Peyer's patch (tissue), 4 donors: Measurements from ENCODE around the gene MLXIP. TPM values are rescaled to one million over a fixed set of nuclear protein-coding genes. Genes with fewer than 3 reads are reported as not detected.
A peak's percentile ranks its signal among the peaks of the same experiment; 100 is the strongest.

Experiments
- DNase-seq, 3 donors: peaks; one replicate each; pipeline ENCODE4 v3.0.0-alpha.2; 2017 to 2019
- H3K27ac ChIP-seq, 4 donors: fragments of 200-600 bp; sonication (generic); one replicate each; pipeline ENCODE4 v1.5.1; 2016 to 2019
- H3K27me3 ChIP-seq, 2 donors: fragments of 200-600 bp; sonication (generic); one replicate each; pipeline ENCODE4 v1.5.1; 2019
- H3K36me3 ChIP-seq, 3 donors: fragments of 200-600 bp; sonication (generic); one replicate each; pipeline ENCODE4 v1.5.1; 2016 to 2019
- H3K4me1 ChIP-seq, 4 donors: fragments of 200-600 bp; sonication (generic); one replicate each; pipeline ENCODE4 v1.5.1; 2016 to 2019
- H3K4me3 ChIP-seq, 4 donors: fragments of 200-600 bp; sonication (generic); 1 replicate in 3 of 4; 2 replicates in 1 of 4; pipeline ENCODE4 v1.5.1; 2016 to 2019; ENCODE audit warnings: mild to moderate bottlenecking in 1 of 4
- H3K9me3 ChIP-seq, 4 donors: fragments of 200-600 bp; sonication (generic); one replicate each; pipeline ENCODE4 v1.5.1; 2016 to 2019; ENCODE audit warnings: mild to moderate bottlenecking in 1 of 4
- CTCF ChIP-seq, 6 experiments: fragments of 450-650 bp in 4 of 6; fragments of 200-600 bp in 2 of 6; sonication (generic) in 1 of 6; IDR thresholded peaks; one replicate each; pipeline ENCODE4 v1.5.1; 2017 to 2019; ENCODE audit warnings: antibody characterized with exemption in 6 of 6, mild to moderate bottlenecking in 3 of 6, moderate library complexity in 1 of 6
- POLR2A ChIP-seq, 2 donors: fragments of 450-650 bp; IDR thresholded peaks; one replicate each; pipeline ENCODE4 v1.5.1; 2017; ENCODE audit warnings: antibody characterized with exemption in 2 of 2, mild to moderate bottlenecking in 2 of 2, moderate library complexity in 2 of 2
- total RNA-seq, 4 donors: library from RNA; depleted of rRNA; stranded (reverse); fragments of >200 nt; gene quantifications; one replicate each; pipeline ENCODE4 v1.1.0, GENCODE V29; 2016

The MLXIP gene
- total RNA-seq, 4 donors from 2014 or later: 41.5 to 157 (median 98.3) TPM

DNA sequence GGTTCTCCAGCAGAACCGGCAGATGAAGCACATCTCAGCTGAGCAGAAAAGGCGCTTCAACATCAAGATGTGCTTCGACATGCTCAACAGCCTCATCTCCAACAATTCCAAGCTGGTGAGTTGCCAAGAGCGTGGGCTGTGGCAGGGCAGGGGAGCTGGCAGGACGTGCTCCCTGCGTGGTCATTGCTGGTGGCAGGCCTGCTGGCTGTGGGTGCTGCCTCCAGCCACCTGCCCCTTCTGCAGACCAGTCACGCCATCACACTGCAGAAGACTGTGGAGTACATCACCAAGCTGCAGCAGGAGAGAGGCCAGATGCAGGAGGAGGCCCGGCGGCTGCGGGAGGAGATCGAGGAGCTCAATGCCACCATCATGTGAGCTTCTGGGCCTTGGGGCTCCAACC lies 59.6 kb downstream of the MLXIP start:
- Histone ChIP-seq H3K36me3 (peaks cover 0 to 88% (median 0%) of the 10 kb centered on the region in 3 donors), H3K27ac (no peak overlapping the region), H3K4me3 (no peak overlapping the region), H3K4me1 (peaks cover 0 to 9% (median 0%) of the 10 kb centered on the region in 4 donors), H3K9me3 (no peaks in the 10 kb centered on the region), H3K27me3 (no peaks in the 10 kb centered on the region)
- DNase-seq: no peak
- TF ChIP-seq POLR2A (IDR thresholded peaks at IDR 0.05) (no peak), CTCF (IDR thresholded peaks at IDR 0.05) (no peak)

DNA sequence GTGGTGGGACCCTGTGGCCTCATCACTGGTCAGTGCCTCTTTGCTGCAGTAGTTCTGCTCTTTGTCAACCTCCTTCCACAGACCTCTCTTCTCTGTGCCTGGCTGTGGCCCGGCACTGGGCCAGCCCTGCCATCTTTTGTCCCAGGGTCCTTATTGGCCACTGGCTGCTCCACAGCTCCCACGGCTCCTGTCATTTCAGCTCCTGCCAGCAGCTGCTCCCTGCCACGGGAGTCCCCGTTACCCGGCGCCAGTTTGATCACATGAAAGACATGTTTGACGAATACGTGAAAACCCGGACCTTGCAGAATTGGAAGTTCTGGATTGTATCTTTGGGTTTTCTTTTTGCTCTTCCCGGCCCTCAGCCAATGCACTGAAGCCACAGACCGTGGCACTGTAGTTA lies 60.1 kb downstream of the MLXIP start:
- H3K27ac ChIP-seq: no peak overlapping the region
- H3K9me3 ChIP-seq: no peaks in the 10 kb centered on the region
- H3K4me1 ChIP-seq: peaks cover 0 to 9% (median 0%) of the 10 kb centered on the region in 4 donors
- H3K4me3 ChIP-seq: no peak overlapping the region
- TF ChIP-seq CTCF (IDR thresholded peaks at IDR 0.05): no peak
- no peak for TF ChIP-seq POLR2A (IDR thresholded peaks at IDR 0.05)
- no peak for DNase-seq
- no peaks in the 10 kb centered on the region for H3K27me3 ChIP-seq
- peaks cover 0 to 88% (median 0%) of the 10 kb centered on the region in 3 donors for H3K36me3 ChIP-seq

- DNase-seq: no peak
- peaks cover 0 to 87% (median 0%) of the 10 kb centered on the region in 3 donors for H3K36me3 ChIP-seq
- no peak overlapping the region for H3K4me3 ChIP-seq
- peaks cover 0 to 9% (median 0%) of the 10 kb centered on the region in 4 donors for H3K4me1 ChIP-seq
- peak overlapping the region in 1 of 4 donors; percentile 12 for H3K27ac ChIP-seq
- TF ChIP-seq CTCF (IDR thresholded peaks at IDR 0.05): no peak
- TF ChIP-seq POLR2A (IDR thresholded peaks at IDR 0.05): no peak
- no peaks in the 10 kb centered on the region for H3K9me3 ChIP-seq
- H3K27me3 ChIP-seq: no peaks in the 10 kb centered on the region
Observed at GRCh38 chr12:122139266-122139665, 60.7 kb downstream of the MLXIP start.

- H3K4me1 ChIP-seq: peaks cover 0 to 9% (median 0%) of the 10 kb centered on the region in 4 donors
- no peaks in the 10 kb centered on the region for H3K27me3 ChIP-seq
- peak in 1 of 3 donors; percentile 84 for DNase-seq
- H3K27ac ChIP-seq: peak overlapping the region in 1 of 4 donors; percentile 12
- H3K4me3 ChIP-seq: no peak overlapping the region
- TF ChIP-seq CTCF (IDR thresholded peaks at IDR 0.05) (no peak), POLR2A (IDR thresholded peaks at IDR 0.05) (no peak)
- H3K9me3 ChIP-seq: no peaks in the 10 kb centered on the region
- H3K36me3 ChIP-seq: peaks cover 0 to 80% (median 0%) of the 10 kb centered on the region in 3 donors
Observed at GRCh38 chr12:122139941-122140340, 61.4 kb downstream of the MLXIP start.

DNA sequence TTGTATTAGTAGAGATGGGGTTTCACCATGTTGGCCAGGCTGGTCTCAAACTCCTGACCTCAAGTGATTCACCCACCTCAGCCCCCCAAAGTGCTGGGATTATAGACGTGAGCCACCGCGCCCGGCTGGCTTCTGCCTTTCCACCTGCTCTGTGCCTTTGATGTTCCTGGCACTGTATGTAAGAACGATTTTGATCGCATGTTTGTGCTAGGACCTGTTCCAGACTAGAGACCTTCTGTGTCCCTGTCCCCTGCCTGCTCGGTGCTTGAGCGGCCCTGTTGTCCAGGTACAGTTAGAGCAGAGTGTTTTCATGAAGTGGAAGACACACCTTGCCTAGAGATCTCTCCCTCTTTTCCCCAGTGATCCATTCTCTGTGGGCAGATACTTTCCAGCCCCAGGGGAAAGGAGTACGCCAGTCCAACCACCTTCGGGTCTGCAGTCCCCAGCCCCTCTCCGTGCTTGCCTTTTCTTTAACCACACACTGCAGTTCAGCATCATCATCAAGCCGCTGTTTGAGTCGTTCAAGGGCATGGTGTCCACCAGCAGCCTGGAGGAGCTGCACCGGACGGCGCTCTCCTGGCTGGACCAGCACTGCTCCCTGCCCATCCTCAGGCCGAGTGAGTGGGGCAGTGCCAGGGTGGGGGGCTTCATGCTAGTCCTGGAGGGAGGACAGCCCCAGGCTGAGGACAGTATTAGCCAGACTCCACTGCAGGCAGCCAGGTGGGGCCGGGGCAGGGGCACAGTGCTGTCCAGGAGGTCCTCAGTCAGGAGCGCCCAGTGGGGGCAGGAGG lies 62.1 kb downstream of the MLXIP start:
- no peaks in the 10 kb centered on the region for H3K27me3 ChIP-seq
- H3K4me3 ChIP-seq: no peak overlapping the region
- peaks cover 0 to 9% (median 0%) of the 10 kb centered on the region in 4 donors for H3K4me1 ChIP-seq
- DNase-seq: no peak
- peaks cover 0 to 73% (median 0%) of the 10 kb centered on the region in 3 donors for H3K36me3 ChIP-seq
- TF ChIP-seq CTCF (IDR thresholded peaks at IDR 0.05) (no peak), POLR2A (IDR thresholded peaks at IDR 0.05) (no peak)
- no peaks in the 10 kb centered on the region for H3K9me3 ChIP-seq
- no peak overlapping the region for H3K27ac ChIP-seq
